GM18867 (cell line): ENCODE data around the gene PRPH2.

ENCODE experiments used
- ATAC-seq: cut with Tn5 transposase; IDR thresholded peaks from one replicate; pipeline ENCODE4 v1.9.1; 2021; ENCODE audit warnings: mild to moderate bottlenecking, moderate library complexity; ENCODE audit not compliant: unreplicated experiment

PRPH2 gene, protein sequence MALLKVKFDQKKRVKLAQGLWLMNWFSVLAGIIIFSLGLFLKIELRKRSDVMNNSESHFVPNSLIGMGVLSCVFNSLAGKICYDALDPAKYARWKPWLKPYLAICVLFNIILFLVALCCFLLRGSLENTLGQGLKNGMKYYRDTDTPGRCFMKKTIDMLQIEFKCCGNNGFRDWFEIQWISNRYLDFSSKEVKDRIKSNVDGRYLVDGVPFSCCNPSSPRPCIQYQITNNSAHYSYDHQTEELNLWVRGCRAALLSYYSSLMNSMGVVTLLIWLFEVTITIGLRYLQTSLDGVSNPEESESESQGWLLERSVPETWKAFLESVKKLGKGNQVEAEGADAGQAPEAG

DNA sequence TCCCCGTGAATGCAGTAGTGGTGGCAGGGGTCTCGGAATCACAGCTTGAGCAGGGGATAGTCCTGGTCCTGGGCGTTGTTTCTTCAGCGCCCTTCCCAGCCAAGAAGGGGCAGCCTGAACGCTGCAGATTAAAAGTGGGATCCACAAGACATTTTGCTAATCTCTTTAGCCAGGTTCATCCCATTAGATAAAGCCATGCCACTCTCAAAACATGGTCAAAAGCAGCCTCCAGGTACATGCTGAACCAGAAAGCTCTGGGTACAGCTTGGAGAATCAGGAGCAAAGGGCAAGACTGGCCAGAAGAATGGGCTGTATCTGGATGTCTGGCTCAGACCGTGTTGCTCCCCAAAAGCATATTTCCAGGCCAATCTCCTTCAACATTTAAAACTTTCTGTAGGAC, at the start of gene PRPH2:
PRPH2 (minus strand) TSS at position 101 of the 400 bp plus-strand sequence. CDS start 263 bp downstream, outside the sequence.
- ATAC-seq = no peak

DNA sequence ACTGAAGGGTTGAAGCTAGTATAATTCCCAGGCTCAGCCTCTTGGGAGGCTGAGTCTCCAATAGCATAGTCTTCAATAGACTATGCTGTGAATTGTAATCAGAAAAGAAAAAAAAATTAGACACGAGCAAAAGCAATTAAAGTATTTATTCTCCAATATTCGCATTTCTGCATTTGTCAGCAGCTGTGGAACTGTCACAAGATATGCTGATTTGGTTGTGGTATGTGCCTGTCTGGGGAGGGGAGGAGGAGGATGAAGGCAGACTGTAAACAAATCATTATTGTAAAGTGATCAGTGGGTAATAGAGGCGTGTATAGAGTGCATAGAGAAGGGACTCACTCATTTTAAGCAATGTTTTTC, 49.3 kb upstream of the PRPH2 start:
- ATAC-seq = no peak

DNA sequence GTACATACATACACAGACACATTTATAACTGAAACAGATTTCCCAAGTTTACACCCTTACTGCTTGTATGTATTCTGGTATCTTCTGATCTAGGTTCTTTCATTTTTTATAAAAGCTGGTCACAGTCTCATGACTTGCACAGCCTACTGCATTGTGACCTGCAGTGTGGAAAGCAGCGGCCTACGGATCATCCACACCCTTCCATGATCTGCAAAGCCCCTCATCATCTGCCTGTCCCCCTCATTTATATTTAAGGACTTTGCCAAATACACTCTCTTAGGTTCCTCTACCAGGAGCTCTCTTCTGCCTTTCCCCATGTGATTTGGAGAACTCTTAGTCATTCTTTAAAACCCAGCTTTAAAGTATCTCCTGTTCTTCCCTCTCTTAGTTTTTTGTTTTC, 47.4 kb upstream of the PRPH2 start:
- ATAC-seq = no peak

DNA sequence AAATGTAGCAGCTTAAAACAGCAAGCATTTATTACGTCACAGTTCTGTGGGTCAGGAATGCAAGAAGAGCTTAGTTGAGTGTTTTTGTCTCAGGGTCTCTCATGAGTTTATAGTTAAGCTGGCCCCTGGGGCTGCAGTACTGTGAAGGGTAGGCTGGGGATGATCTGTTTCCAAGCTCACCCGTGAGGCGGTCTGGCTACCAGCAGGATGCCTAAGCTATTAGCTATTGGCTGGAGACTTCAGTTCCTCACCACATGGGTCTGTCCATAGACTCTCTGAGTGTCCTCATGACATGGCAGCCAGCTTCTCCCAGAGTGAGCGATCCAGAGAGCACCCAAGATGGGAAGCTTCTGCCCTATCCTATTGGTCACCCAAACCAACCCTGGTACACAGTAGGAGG, 46.7 kb upstream of the PRPH2 start:
- ATAC-seq = no peak

DNA sequence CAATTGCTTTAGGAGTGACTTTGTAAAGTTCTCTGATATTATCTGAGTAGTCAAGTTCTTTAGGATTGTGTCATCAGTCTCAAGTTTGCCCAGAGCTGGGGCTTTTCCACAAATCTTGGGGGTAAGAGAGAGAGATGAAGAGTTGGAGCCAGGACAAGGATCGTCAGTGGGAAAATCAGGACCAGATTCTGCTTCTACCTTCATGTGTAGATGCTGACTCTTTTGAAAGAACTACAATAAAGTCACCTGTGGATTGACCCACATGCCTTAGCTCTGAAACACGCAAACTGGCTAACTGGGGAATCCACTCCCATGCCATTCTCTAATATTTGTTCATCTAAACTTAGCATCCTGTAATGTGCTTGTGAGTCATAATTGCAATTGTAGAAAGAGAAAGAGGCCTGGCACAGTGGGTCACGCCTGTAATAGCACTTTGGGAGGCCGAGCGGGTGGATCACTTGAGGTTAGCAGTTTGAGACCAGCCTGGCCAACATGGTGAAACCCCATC, 43.8 kb upstream of the PRPH2 start:
- no peak for ATAC-seq

DNA sequence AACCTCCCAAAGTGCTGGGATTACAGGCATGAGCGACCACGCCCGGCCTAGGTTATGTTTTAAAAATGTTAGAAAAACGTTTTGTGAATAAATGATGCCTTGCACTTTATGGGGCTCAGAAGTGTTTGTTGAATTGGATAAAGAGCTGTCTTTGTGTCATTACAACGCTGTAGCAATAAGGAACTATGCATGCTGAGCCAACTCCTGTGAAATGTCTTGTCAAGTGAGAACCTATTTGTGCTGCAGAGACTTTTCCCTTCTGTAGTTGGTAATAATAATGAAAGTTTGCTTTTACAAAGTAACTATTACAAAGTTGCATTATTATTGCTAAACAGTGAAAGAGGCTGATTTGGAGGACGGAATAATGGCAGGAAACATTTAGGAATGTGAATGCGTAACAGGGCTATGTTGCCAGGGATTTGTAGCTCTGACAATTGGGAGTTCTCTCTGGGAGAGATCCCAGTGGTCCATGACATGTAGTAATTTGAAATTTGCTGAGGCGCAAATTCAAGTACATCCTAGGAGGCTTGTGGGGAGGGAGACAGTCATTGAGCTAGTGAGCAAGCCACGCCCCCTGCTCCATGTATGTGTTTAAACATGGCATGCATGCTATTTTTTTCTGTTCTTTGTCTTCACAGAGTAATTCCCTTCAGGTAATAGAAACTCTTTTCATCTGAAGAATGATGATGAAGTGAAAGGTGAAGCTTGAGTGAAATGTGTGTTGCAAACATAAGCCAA, 42.7 kb upstream of the PRPH2 start:
- ATAC-seq = no peak

DNA sequence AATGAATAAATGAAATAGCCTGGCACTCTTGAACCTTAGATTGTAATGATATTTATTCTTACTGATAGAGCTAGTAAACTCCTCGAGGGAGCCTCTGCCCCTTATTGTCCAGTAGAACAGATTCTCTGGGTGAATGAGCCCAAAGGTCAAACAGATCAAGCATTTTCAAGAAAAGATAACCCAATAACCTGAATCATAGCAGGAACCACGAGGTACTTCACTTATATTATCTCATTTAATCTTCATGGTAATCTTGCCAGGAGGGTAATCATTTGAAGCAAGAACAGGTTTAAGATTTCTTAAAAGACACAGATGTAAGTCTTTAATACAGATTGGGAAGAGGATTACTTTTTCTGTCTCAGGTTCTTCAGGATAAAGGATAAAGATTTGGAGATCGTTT, 40.6 kb upstream of the PRPH2 start:
- no peak for ATAC-seq

DNA sequence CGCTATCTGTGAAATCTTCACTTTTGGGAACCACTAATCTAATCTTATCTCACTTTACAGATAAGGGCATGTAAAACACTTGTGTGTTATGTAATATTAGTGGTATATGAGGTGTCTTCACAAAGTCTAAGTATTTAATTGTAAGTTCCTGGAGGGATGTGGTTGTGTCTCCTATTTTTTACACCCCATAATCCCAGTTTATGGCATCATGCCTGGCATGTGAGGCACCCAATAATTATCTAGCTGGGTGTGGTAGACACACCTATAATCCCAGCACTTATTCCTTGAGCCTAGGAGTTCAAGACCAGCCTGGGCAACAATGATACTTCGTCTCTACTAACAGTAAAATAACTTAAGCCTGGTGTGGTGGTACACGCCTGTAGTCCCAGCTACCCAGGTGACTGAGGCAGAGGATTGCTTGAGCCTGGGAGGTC, 40.0 kb upstream of the PRPH2 start:
- no peak for ATAC-seq

DNA sequence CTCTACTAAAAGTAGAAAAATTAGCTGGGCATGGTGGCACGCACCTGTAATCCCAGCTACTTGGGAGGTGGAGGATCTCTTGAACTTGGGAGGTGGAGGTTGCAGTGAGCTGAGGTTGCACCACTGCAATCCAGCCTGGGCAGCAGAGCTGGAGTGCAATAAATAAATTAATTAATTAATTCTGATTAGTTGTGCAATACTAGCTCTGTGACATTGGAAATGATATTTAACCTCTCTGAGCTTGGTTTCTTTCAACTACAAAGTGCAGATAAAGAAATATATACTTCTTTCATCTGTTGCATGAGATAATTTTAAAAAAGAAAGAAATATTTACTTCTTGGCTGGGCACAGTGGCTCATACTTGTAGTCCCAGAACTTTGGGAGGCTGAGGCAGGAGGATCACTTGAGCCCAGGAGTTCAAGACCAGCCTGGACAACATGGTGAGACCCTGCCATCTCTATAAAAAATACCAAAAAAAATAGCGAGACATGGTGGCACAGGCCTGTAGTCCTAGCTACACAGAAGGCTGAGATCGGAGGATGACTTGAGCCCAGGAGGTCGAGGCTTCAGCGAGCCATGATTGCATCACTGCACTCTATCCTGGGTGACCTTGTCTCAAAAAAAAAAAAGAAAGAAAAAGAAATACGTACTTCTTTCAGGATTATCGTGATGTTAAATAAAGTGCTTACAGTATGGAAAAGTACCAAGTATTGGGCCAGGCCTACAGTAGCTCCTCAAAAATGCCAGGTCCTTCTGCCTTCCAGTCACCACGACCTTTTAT, 39.1 kb upstream of the PRPH2 start:
- ATAC-seq = no peak

DNA sequence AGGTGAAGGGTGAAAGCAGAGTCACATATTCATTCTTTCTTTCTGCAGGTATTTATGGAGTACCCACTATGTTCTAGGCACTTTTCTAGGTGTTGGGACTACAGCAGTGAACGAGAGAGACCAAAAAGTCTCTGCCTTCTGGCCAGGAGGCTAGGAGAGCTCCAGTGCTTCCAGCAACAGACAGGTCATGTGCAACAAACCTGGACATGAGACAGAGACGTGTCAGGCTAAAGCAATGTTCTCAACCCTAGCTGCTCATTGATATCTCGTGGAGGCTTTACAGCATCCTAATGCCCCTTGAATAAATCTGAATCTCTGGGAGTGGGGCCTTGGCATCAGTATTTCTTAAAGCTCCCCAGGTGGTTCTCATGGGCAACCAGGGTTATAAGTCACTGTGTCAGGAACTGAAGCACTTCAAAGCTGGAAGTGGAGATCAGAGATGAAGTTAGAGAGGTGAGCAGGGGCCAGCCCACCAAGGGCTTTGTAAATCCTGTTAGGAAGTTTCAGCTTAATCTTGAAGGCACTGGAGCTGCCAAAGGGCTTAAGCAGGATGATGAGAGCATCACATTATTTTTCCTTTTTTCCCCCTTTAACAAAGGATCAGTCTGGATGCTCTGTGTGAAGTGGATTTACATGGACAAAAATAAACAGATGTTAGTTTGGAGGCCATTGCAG, 36.5 kb upstream of the PRPH2 start:
- no peak for ATAC-seq

DNA sequence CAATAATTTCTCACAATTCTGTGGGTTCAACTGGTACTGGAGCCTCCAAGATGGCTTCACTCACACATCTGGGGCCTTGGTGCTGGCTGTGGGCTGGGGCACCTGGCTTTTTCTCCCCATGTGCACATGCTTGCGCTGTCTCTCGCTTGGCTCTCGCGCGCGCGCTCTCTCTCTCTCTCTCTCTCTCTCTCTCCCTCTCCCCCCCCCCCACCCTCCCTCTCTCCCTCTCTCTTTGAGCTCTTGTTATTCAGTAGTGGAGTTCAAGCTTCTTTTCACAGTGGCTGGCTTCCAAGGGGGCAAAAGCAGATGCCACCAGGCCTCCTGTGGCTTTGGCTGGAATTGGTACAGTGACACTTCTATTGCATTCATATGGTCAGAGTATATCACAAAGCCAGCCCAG, 34.3 kb upstream of the PRPH2 start:
- ATAC-seq = no peak

DNA sequence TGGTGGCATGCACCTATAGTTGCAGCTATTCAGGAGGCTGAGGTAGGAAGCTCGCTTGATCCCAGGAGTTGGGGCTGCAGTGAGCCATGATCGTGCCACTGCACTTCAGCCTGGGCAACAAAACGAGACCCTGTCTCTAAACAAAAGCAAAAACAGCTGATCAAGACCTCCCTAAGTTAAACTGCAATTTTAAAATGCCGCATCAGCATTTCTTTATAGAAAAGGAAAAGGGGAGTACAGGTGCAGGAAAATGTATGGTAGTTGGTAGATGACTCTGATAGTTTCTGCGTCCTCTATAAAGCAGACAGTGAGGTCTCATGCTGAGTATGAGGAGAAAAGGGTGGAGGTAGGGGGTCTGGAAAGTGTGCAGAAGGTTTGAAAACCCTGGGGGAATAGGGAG, 32.4 kb upstream of the PRPH2 start:
- no peak for ATAC-seq

DNA sequence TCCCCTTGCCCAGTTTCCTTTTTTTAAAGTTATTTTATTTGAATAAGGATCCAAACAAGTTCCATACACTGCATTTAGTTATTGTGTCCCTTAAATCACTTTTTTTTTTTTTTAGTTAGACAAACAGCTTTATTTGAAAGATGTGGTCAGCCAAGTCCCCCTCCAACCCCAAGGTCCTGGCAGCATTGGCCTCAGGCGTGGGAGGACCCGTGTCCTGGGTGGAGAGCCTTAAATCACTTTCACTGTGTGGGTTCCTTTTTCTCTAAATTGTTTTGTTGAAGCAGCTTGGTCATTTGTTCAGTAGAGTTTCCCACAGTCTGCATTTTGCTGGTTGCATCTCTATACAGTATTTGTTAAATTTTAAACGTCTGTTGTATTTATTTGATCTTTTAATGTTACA, 28.7 kb upstream of the PRPH2 start:
- ATAC-seq = no peak

DNA sequence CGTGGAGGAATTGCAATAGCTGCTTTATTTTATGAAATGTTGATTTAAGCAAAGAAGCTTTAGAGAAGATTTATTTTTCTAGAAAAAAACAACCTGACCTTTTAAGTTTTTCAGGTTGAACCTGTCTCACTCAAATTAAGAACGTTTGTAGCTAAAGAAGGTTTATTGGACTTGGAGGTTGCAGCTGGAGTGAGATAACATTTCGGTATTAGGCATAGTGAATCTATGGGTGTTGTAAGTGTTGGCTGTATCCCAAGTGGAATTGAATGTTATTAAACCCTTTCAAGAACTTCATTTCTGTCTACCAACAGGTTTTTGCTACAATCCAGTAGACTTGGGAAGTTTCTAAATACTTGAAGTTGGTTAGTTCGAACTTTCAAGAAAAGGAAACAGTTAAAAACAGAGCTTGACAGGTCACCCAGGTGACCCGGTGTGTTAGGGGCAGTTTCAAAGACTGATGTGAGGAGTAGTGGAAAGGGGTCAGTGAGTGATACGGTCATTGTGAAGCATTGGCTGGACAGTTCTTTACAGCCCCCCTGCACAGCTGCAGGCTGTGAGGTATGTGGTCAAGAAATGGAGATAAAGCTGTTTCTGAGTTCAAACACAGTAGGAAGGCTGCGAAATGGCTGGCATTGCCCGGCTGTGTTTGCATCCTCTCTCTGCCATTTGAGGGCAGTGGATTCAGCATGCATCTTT, 26.0 kb upstream of the PRPH2 start:
- no peak for ATAC-seq

DNA sequence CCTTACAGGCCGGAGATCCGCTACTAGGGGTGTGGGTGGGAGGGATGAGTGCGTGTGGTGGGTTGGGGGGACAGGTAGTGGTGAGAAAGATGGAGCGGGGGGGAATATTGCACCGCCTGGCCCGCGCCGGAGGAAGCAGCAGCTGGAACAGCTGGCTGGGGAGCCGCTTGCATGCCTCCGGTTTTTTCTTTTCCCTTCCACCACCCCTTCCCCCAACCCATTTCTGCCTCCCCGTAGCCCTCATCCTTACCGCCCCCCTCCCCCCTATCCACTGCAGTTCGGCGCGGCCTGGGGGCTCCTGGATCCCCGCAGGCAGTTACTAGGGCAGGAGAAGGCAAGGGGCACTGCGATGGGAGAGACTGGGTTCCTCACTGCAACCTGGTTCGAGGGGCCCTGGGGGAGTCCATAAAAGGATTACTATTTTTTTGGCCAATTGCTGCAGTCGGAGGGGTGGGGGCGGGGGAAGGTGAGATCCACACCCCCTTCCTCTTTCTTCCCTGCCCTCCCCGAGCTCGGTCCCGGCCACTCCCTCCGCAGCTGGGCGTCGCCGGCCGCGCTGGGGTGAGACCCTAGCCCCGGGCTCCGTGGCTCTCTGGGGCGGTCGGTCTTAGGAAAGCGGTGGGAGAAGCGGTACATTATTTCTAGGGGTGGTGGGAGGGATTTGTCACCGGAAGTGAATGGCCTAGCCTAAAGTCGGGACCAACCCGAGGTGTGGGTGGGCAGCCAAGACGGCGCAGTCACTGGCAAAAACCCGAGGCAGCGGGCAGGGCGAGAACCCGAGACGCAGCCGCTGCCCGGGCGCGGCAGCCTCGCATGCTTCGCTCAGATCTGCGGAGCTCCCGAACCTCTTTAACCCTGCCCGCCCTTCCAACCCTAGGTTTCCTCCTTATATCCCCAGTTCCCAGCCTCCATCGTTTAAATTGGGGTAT, 24.3 kb upstream of the PRPH2 start:
- peak; percentile 63 for ATAC-seq

DNA sequence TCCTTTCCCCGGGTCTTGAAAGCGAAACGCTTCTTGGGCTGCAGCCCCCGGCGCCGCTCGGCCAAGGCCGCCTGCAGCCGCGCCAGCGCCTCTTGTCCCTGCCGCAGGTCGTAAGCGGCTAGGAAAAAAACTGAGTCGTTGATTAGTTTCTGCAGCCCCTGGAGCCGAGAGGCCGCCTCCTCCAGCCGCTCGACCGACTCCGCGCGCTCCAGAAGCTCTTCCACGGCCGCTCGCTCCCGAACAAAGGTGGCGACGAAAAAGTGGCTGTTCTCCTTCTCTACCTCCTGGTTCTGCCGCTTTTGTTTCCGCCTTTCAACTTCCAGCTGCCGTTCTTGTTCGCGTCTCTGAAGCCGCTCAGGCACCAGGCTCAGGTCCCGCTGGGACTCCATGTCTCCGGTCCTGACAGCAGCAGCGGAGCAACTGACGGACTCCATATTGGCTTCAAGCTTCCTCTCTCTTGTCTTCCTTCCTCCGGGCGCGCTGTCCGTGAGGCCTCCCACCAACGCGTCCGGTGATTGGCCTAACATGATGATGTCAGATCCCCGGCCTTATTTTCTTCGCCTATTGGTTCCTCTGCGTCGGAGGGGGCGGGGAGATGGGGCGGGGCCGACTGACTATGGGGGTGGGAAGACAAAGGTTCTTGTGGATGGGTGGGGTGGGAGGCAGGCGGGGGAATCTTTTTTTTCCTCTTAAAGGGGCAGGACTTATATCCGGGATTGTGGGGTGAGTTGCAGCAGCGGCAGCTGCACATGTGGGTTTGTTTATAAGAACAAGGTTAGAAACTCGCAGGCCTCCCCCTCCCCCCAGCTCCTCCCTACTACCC, 23.5 kb upstream of the PRPH2 start, which contains the start of gene TBCC:
TBCC (minus strand) TSS at position 464 of the 823 bp plus-strand sequence; CDS start at position 434, 30 bp downstream.
- ATAC-seq = peak; percentile 75

DNA sequence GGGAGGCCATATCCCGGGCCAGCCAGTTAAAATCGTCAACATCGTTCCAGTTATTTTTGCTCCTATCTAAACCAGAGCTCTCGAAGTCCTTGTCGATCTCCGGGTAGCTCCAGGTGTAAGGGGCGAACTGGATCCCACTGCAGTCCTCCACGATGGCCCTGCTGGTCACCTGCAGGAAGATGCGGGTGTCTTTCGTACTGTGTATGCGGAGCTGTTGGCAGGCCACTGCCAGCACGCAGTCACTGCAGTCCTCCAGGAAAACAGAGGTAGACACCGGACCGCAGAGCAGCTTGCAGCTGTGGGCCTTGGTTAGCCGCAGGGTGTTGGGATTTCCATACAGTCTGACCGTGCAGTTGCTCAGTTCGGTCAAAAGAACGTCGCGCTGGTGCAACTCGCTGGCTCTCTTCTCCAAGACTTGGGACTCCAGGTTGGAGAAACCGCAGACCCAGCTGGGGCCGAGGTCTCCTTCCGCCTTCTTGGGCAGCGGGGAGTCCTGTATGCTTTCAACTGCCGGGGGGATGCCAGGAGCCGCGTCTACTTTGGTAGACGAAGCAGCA, 22.8 kb upstream of the PRPH2 start:
- no peak for ATAC-seq

DNA sequence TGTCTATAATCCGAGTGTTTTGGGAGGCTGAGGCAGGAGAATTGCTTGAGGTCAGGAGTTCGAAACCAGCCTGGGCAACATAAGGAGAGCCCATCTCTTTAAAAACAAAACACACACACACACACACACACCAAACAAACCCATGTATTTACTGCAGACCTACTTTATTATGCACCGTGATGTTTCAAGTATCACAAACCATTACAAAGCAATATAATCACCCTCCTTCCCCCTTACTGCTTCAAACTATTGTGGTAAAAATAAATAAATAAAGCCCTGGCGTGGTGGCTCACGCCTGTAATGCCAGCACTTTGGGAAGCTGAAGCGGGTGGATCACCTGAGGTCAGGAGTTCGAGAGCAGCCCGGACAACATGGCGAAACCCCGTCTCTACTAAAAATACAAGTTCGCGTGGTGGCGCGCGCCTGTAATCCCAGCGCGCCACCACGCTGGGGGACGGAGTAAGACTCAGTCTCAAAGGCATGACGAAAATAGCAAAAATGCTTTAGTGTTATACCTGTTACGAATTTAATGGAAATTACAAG, 22.0 kb upstream of the PRPH2 start:
- no peak for ATAC-seq
